ENCODE results near the gene CSPG4. TPM values are rescaled to one million over a fixed set of nuclear protein-coding genes. Genes with fewer than 3 reads are reported as not detected.
A peak's percentile ranks its signal among the peaks of the same experiment; 100 is the strongest.

The CSPG4 gene
- polyA plus RNA-seq, 2 donors = 3.0 to 4.0 TPM

GRCh38 chr15:75725006-75725718, 12.5 kb upstream of the CSPG4 start:
- H3K27ac ChIP-seq (ENCODE audit: low read depth in 2 of 2, low read length in 1 of 2) = no peak overlapping the region

GRCh38 chr15:75723847-75724660, 11.4 kb upstream of the CSPG4 start:
- Histone ChIP-seq H3K9me3 (ENCODE audit: control insufficient read depth in 2 of 2, insufficient read depth in 1 of 2, low read depth in 1 of 2, low read length in 1 of 2) (no peaks in the 10 kb centered on the region), H3K36me3 (ENCODE audit: control insufficient read depth in 2 of 2, insufficient read depth in 2 of 2, low read length in 1 of 2) (no peaks in the 10 kb centered on the region), H3K4me3 (ENCODE audit: low read depth in 1 of 2, low read length in 2 of 2) (no peak overlapping the region), H3K27ac (ENCODE audit: low read depth in 2 of 2, low read length in 1 of 2) (peak overlapping the region; percentile 76 to 89), H3K4me1 (ENCODE audit: control insufficient read depth in 2 of 2, insufficient read depth in 2 of 2, low read length in 1 of 2) (peaks cover 9 to 11% of the 10 kb centered on the region in 2 donors), H3K27me3 (ENCODE audit: control insufficient read depth in 1 of 2, insufficient read depth in 2 of 2, low read length in 2 of 2) (no peaks in the 10 kb centered on the region)
- 17 to 25% methylated on average over 9 of the region's 9 CpGs for WGBS, 2 donors

More at GRCh38 chr15:75725006-75725718, 12.5 kb upstream of the CSPG4 start:
- H3K4me3 ChIP-seq (ENCODE audit: low read depth in 1 of 2, low read length in 2 of 2) = no peak overlapping the region
- peaks cover 9 to 11% of the 10 kb centered on the region in 2 donors for H3K4me1 ChIP-seq (ENCODE audit: control insufficient read depth in 2 of 2, insufficient read depth in 2 of 2, low read length in 1 of 2)
- 90% methylated on average over 15 of the region's 15 CpGs for WGBS, 2 donors
- H3K27me3 ChIP-seq (ENCODE audit: control insufficient read depth in 1 of 2, insufficient read depth in 2 of 2, low read length in 2 of 2) = no peaks in the 10 kb centered on the region
- H3K9me3 ChIP-seq (ENCODE audit: control insufficient read depth in 2 of 2, insufficient read depth in 1 of 2, low read depth in 1 of 2, low read length in 1 of 2) = no peaks in the 10 kb centered on the region
- H3K36me3 ChIP-seq (ENCODE audit: control insufficient read depth in 2 of 2, insufficient read depth in 2 of 2, low read length in 1 of 2) = no peaks in the 10 kb centered on the region

- Histone ChIP-seq H3K27ac (ENCODE audit: low read depth in 2 of 2, low read length in 1 of 2) (peak overlapping the region; percentile 76 to 89), H3K4me1 (ENCODE audit: control insufficient read depth in 2 of 2, insufficient read depth in 2 of 2, low read length in 1 of 2) (peaks cover 9 to 11% of the 10 kb centered on the region in 2 donors), H3K4me3 (ENCODE audit: low read depth in 1 of 2, low read length in 2 of 2) (no peak overlapping the region), H3K9me3 (ENCODE audit: control insufficient read depth in 2 of 2, insufficient read depth in 1 of 2, low read depth in 1 of 2, low read length in 1 of 2) (no peaks in the 10 kb centered on the region), H3K27me3 (ENCODE audit: control insufficient read depth in 1 of 2, insufficient read depth in 2 of 2, low read length in 2 of 2) (no peaks in the 10 kb centered on the region), H3K36me3 (ENCODE audit: control insufficient read depth in 2 of 2, insufficient read depth in 2 of 2, low read length in 1 of 2) (no peaks in the 10 kb centered on the region)
- WGBS, 2 donors = 65 to 72% methylated on average over 8 of the region's 8 CpGs
Measured at GRCh38 chr15:75723171-75723846, 10.7 kb upstream of the CSPG4 start.

GRCh38 chr15:75721923-75722870, 9.5 kb upstream of the CSPG4 start:
- Histone ChIP-seq H3K27me3 (ENCODE audit: control insufficient read depth in 1 of 2, insufficient read depth in 2 of 2, low read length in 2 of 2) (no peaks in the 10 kb centered on the region), H3K27ac (ENCODE audit: low read depth in 2 of 2, low read length in 1 of 2) (peak overlapping the region in 1 of 2 donors; percentile 69), H3K4me3 (ENCODE audit: low read depth in 1 of 2, low read length in 2 of 2) (no peak overlapping the region), H3K9me3 (ENCODE audit: control insufficient read depth in 2 of 2, insufficient read depth in 1 of 2, low read depth in 1 of 2, low read length in 1 of 2) (no peaks in the 10 kb centered on the region), H3K36me3 (ENCODE audit: control insufficient read depth in 2 of 2, insufficient read depth in 2 of 2, low read length in 1 of 2) (no peaks in the 10 kb centered on the region), H3K4me1 (ENCODE audit: control insufficient read depth in 2 of 2, insufficient read depth in 2 of 2, low read length in 1 of 2) (peaks cover 9 to 13% of the 10 kb centered on the region in 2 donors)
- 80 to 86% methylated on average over 14 of the region's 14 CpGs for WGBS, 2 donors

- Histone ChIP-seq H3K27ac (ENCODE audit: low read depth in 2 of 2, low read length in 1 of 2) (no peak overlapping the region), H3K4me1 (ENCODE audit: control insufficient read depth in 2 of 2, insufficient read depth in 2 of 2, low read length in 1 of 2) (peaks cover 9 to 13% of the 10 kb centered on the region in 2 donors), H3K9me3 (ENCODE audit: control insufficient read depth in 2 of 2, insufficient read depth in 1 of 2, low read depth in 1 of 2, low read length in 1 of 2) (no peaks in the 10 kb centered on the region), H3K27me3 (ENCODE audit: control insufficient read depth in 1 of 2, insufficient read depth in 2 of 2, low read length in 2 of 2) (no peaks in the 10 kb centered on the region), H3K36me3 (ENCODE audit: control insufficient read depth in 2 of 2, insufficient read depth in 2 of 2, low read length in 1 of 2) (no peaks in the 10 kb centered on the region), H3K4me3 (ENCODE audit: low read depth in 1 of 2, low read length in 2 of 2) (no peak overlapping the region)
- 68 to 83% methylated on average over 10 to 12 of the region's 12 CpGs for WGBS, 2 donors
Measured at GRCh38 chr15:75721480-75721922, 8.9 kb upstream of the CSPG4 start.

GRCh38 chr15:75720787-75721479, 8.3 kb upstream of the CSPG4 start:
- Histone ChIP-seq H3K27me3 (ENCODE audit: control insufficient read depth in 1 of 2, insufficient read depth in 2 of 2, low read length in 2 of 2) (no peaks in the 10 kb centered on the region), H3K36me3 (ENCODE audit: control insufficient read depth in 2 of 2, insufficient read depth in 2 of 2, low read length in 1 of 2) (no peaks in the 10 kb centered on the region), H3K9me3 (ENCODE audit: control insufficient read depth in 2 of 2, insufficient read depth in 1 of 2, low read depth in 1 of 2, low read length in 1 of 2) (no peaks in the 10 kb centered on the region), H3K27ac (ENCODE audit: low read depth in 2 of 2, low read length in 1 of 2) (no peak overlapping the region), H3K4me3 (ENCODE audit: low read depth in 1 of 2, low read length in 2 of 2) (no peak overlapping the region), H3K4me1 (ENCODE audit: control insufficient read depth in 2 of 2, insufficient read depth in 2 of 2, low read length in 1 of 2) (peaks cover 9 to 13% of the 10 kb centered on the region in 2 donors)
- 29 to 32% methylated on average over 10 of the region's 10 CpGs for WGBS, 2 donors

GRCh38 chr15:75720297-75720696, 7.6 kb upstream of the CSPG4 start:
- WGBS, 2 donors = 64 to 65% methylated on average over 7 of the region's 7 CpGs
- H3K4me1 ChIP-seq (ENCODE audit: control insufficient read depth in 2 of 2, insufficient read depth in 2 of 2, low read length in 1 of 2) = peaks cover 9 to 13% of the 10 kb centered on the region in 2 donors

GRCh38 chr15:75718328-75718727, 5.7 kb upstream of the CSPG4 start:
- Histone ChIP-seq H3K4me3 (ENCODE audit: low read depth in 1 of 2, low read length in 2 of 2) (no peak overlapping the region), H3K4me1 (ENCODE audit: control insufficient read depth in 2 of 2, insufficient read depth in 2 of 2, low read length in 1 of 2) (peaks cover 7 to 8% of the 10 kb centered on the region in 2 donors), H3K36me3 (ENCODE audit: control insufficient read depth in 2 of 2, insufficient read depth in 2 of 2, low read length in 1 of 2) (no peaks in the 10 kb centered on the region), H3K9me3 (ENCODE audit: control insufficient read depth in 2 of 2, insufficient read depth in 1 of 2, low read depth in 1 of 2, low read length in 1 of 2) (no peaks in the 10 kb centered on the region), H3K27ac (ENCODE audit: low read depth in 2 of 2, low read length in 1 of 2) (peak overlapping the region in 1 of 2 donors; percentile 20), H3K27me3 (ENCODE audit: control insufficient read depth in 1 of 2, insufficient read depth in 2 of 2, low read length in 2 of 2) (no peaks in the 10 kb centered on the region)
- WGBS, 2 donors = 36 to 50% methylated on average over 3 of the region's 3 CpGs

More at GRCh38 chr15:75720297-75720696, 7.6 kb upstream of the CSPG4 start:
- Histone ChIP-seq H3K27me3 (ENCODE audit: control insufficient read depth in 1 of 2, insufficient read depth in 2 of 2, low read length in 2 of 2) (no peaks in the 10 kb centered on the region), H3K9me3 (ENCODE audit: control insufficient read depth in 2 of 2, insufficient read depth in 1 of 2, low read depth in 1 of 2, low read length in 1 of 2) (no peaks in the 10 kb centered on the region), H3K27ac (ENCODE audit: low read depth in 2 of 2, low read length in 1 of 2) (no peak overlapping the region), H3K36me3 (ENCODE audit: control insufficient read depth in 2 of 2, insufficient read depth in 2 of 2, low read length in 1 of 2) (no peaks in the 10 kb centered on the region), H3K4me3 (ENCODE audit: low read depth in 1 of 2, low read length in 2 of 2) (no peak overlapping the region)

Measured in esophagus (tissue), 2 donors.